Pancreas (tissue), 10 donors: Measurements from ENCODE around the gene RSU1. TPM values are rescaled to one million over a fixed set of nuclear protein-coding genes. Genes with fewer than 3 reads are reported as not detected.

Experiments
- ATAC-seq, 4 donors: fragments of 200-7000 bp; cut with Tn5 transposase; one replicate each; pipeline versions ENCODE4 v1.8.0 to v1.9.1; 2020; ENCODE audit warnings: mild to moderate bottlenecking in 4 of 4, moderate library complexity in 4 of 4
- DNase-seq, 6 donors: peaks; one replicate each; pipeline ENCODE4 v3.0.0-alpha.2; 2020
- FAIRE-seq: peaks from 2 replicates; lab custom pipeline; 2012; peaks lifted over from hg19 to GRCh38; lab: Jason Lieb, UNC
- H3K27ac ChIP-seq, 4 donors: fragments of 200-600 bp; sonication (generic); 1 replicate in 3 of 4; 2 replicates in 1 of 4; pipeline versions ENCODE4 v1.5.0 to v1.8.0; 2020
- H3K27me3 ChIP-seq, 4 donors: fragments of 200-600 bp; one replicate each; pipeline ENCODE4 v1.8.0; 2021
- H3K36me3 ChIP-seq, 3 donors: fragments of 200-600 bp; sonication (generic) in 1 of 3; one replicate each; pipeline versions ENCODE4 v1.5.0 to v1.8.0; 2020 to 2021
- H3K4me1 ChIP-seq, 3 donors: fragments of 200-600 bp; one replicate each; pipeline ENCODE4 v1.8.0; 2021
- H3K4me3 ChIP-seq, 4 donors: fragments of 200-600 bp; sonication (generic) in 2 of 4; one replicate each; pipeline versions ENCODE4 v1.5.0 to v1.8.0; 2020 to 2021
- H3K9me3 ChIP-seq, 4 donors: fragments of 200-600 bp; one replicate each; pipeline ENCODE4 v1.8.0; 2021
- CTCF ChIP-seq, 4 donors: fragments of 200-600 bp; sonication (generic) in 3 of 4; IDR thresholded peaks; one replicate each; pipeline versions ENCODE4 v1.5.0 to v1.8.0; 2021; ENCODE audit warnings: antibody characterized with exemption in 4 of 4
- WGBS, 2 donors: extraction: QIAGEN DNeasy Blood & Tissue Kit; methylation state at CpG; one replicate each; pipeline ENCODE4 v1.1.7; 2013; 5-methylcytosine and 5-hydroxymethylcytosine counted together
- intact Hi-C, 3 donors: fragments of 100-400 bp; cut with DNase I; formaldehyde crosslinking; loops; one replicate each; pipeline versions ENCODE4 v1.11.1 to v1.14.2; 2022
- polyA plus RNA-seq, 2 donors: library from polyadenylated mRNA; stranded (reverse); fragments of 200-250 nt; gene quantifications; one replicate each; pipeline ENCODE4 v1.2.3, GENCODE V29; 2013
- total RNA-seq, 6 donors: library from RNA; stranded (reverse); fragmentation: NEBNext Ultra II Directional in 4 of 6; extraction: Animal tissue kit (Norgen Biotek cat#: 25700) in 4 of 6; gene quantifications; one replicate each; pipeline versions ENCODE4 v1.2.1 to v1.2.4, GENCODE V29; 2021 to 2023
- donor health status: healthy with polysubstance abuse.
- donor health status: DM: no; HTN: no; CAD: no; lungs with moderate emphysema.
- donor health status: DM: no; HTN: no; CAD: no.
- donor health status: control.
- donor health status: control.
- donor health status: Bipolar disorder and iron deficiency.
- donor health status: DM: yes; HTN: yes; CAD: no.
- donor health status: DM: no; HTN: no; CAD: no.
- donor health status: DM: no; HTN: no; CAD: no.
- donor health status: DM: yes; HTN: yes; CAD: no.

RSU1 gene
- total and polyA plus RNA-seq, 8 donors: 14.7 to 42.3 (median 29.6) TPM

- Histone ChIP-seq H3K4me1 (no peaks in the 10 kb centered on the region), H3K4me3 (no peak overlapping the region), H3K27me3 (no peaks in the 10 kb centered on the region), H3K36me3 (no peaks in the 10 kb centered on the region), H3K9me3 (no peaks in the 10 kb centered on the region), H3K27ac (no peak overlapping the region)
- FAIRE-seq (no peak), ATAC-seq (no peak), DNase-seq (no peak)
- intact Hi-C loops: no loop called here
- 92 to 95% methylated on average over 6 of the region's 6 CpGs for WGBS, 2 donors
- TF ChIP-seq CTCF (IDR thresholded peaks at IDR 0.05): no peak
Measured at GRCh38 chr10:16788125-16788524, 29.1 kb downstream of the RSU1 start.

DNA sequence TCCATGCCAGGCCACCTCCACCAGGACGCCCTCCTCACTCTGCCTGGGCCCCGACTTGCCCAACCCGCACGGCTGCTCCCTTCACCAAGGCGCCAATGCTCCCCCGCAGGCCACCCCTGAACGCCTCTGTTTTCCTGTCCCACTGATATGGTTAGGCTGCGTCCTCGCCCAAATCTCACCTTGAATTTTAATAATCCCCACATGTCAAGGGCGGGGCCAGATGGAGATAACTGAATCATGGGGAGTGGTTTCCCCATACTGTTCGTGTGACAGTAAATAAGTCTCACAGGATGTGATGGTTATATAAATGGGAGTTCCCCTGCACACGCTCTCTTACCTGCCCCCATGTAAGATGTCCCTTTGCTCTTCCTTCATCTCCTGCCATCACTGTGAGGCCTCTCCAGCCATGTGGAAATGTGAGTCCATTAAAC lies 29.8 kb downstream of the RSU1 start:
- intact Hi-C loops: no loop called here
- Histone ChIP-seq H3K9me3 (no peaks in the 10 kb centered on the region), H3K4me3 (no peak overlapping the region), H3K4me1 (no peaks in the 10 kb centered on the region), H3K36me3 (no peaks in the 10 kb centered on the region), H3K27me3 (no peaks in the 10 kb centered on the region), H3K27ac (no peak overlapping the region)
- ATAC-seq (no peak), DNase-seq (no peak), FAIRE-seq (no peak)
- no peak for TF ChIP-seq CTCF (IDR thresholded peaks at IDR 0.05)
- WGBS, 2 donors: 97 to 98% methylated on average over 12 of the region's 12 CpGs

DNA sequence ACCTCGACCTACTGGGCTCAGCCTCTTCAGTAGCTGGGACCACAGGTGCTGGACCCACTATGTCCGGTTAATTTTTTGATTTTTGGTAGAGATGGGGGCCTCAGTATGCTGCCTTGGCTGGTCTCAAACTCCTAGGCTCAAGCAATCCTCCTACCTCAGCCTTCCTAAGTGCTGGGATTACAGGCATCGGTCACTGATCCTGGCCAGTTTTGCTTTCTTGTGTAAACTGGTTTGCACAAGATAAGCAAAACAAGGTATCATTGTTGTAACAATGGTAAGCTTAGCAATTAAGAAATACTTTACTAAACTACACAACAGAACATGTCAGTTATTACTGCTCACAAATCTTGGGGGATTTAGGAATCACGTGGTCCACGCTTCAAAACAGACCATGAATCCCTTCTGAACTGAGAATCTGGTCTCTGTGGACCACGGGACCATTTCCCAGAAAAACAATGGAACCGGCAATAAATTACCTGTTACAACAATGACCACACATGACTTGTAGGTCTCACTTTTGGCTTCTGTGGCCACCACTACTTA lies 36.8 kb downstream of the RSU1 start:
- no peak for TF ChIP-seq CTCF (IDR thresholded peaks at IDR 0.05)
- DNase-seq (no peak), ATAC-seq (peak; percentile 22 to 66 (median 62)), FAIRE-seq (no peak)
- no peak overlapping the region for H3K27ac ChIP-seq
- WGBS, 2 donors: 52 to 56% methylated on average over 7 of the region's 7 CpGs
- no peaks in the 10 kb centered on the region for H3K36me3 ChIP-seq
- no peaks in the 10 kb centered on the region for H3K27me3 ChIP-seq
- no peak overlapping the region for H3K4me3 ChIP-seq
- intact Hi-C loops: no loop called here
- peaks cover 0 to 24% (median 5%) of the 10 kb centered on the region in 3 donors for H3K4me1 ChIP-seq
- no peaks in the 10 kb centered on the region for H3K9me3 ChIP-seq

GRCh38 chr10:16779384-16779915 lies 37.8 kb downstream of the RSU1 start:
- FAIRE-seq: no peak
- peak; percentile 63 to 85 (median 72) for ATAC-seq
- Histone ChIP-seq H3K9me3 (no peaks in the 10 kb centered on the region), H3K27me3 (no peaks in the 10 kb centered on the region), H3K27ac (no peak overlapping the region), H3K4me1 (peaks cover 0 to 24% (median 5%) of the 10 kb centered on the region in 3 donors), H3K36me3 (no peaks in the 10 kb centered on the region), H3K4me3 (no peak overlapping the region)
- 51 to 56% methylated on average over 6 of the region's 6 CpGs for WGBS, 2 donors
- TF ChIP-seq CTCF (IDR thresholded peaks at IDR 0.05): no peak
- intact Hi-C loops: no loop called here
- DNase-seq: peak in 1 of 6 donors; percentile 18
